COLO668 (cell line): Measurements from ENCODE around the gene CNTD1.

ENCODE experiments used
- DNase-seq: peaks from one replicate; lab custom pipeline; 2025; ENCODE audit not compliant: unreplicated experiment; lab: John Stamatoyannopoulos, UW

CNTD1 gene

GRCh38 chr17:42779304-42779935 is 19.2 kb upstream of the CNTD1 start:
- no peak for DNase-seq

GRCh38 chr17:42779936-42780850 is 18.5 kb upstream of the CNTD1 start, which contains the start of gene WNK4:
TSS of gene WNK4 (plus strand) at chr17:42780610. CDS start at chr17:42780699, 89 bp downstream.
- peak; percentile 32 for DNase-seq

GRCh38 chr17:42780851-42781638 is 17.6 kb upstream of the CNTD1 start:
- no peak for DNase-seq

- no peak for DNase-seq
Observed at GRCh38 chr17:42781639-42782165, 17.0 kb upstream of the CNTD1 start.

GRCh38 chr17:42782166-42783061 is 16.2 kb upstream of the CNTD1 start:
- DNase-seq = no peak

GRCh38 chr17:42783062-42783790 is 15.4 kb upstream of the CNTD1 start:
- no peak for DNase-seq

GRCh38 chr17:42783791-42784138 is 14.9 kb upstream of the CNTD1 start:
- no peak for DNase-seq

- no peak for DNase-seq
Observed at GRCh38 chr17:42784409-42784808, 14.3 kb upstream of the CNTD1 start.

- DNase-seq = no peak
Observed at GRCh38 chr17:42784811-42785592, 13.7 kb upstream of the CNTD1 start.

GRCh38 chr17:42787266-42787665 is 11.4 kb upstream of the CNTD1 start:
- no peak for DNase-seq

GRCh38 chr17:42791948-42792347 is 6.7 kb upstream of the CNTD1 start:
- DNase-seq = no peak

GRCh38 chr17:42792545-42792944 is 6.1 kb upstream of the CNTD1 start:
- no peak for DNase-seq

GRCh38 chr17:42795061-42795460 is 3.6 kb upstream of the CNTD1 start:
- DNase-seq = no peak

GRCh38 chr17:42795465-42795864 is 3.2 kb upstream of the CNTD1 start:
- no peak for DNase-seq

- no peak for DNase-seq
Observed at GRCh38 chr17:42796066-42796758, 2.4 kb upstream of the CNTD1 start.

GRCh38 chr17:42797067-42798007 is 1.3 kb upstream of the CNTD1 start:
- peak; percentile 5 for DNase-seq

GRCh38 chr17:42798011-42798382 is 664 bp upstream of the CNTD1 start:
- no peak for DNase-seq
